ENCODE results near the gene SRD5A3.
A peak's percentile ranks its signal among the peaks of the same experiment; 100 is the strongest.

The SRD5A3 gene

DNA sequence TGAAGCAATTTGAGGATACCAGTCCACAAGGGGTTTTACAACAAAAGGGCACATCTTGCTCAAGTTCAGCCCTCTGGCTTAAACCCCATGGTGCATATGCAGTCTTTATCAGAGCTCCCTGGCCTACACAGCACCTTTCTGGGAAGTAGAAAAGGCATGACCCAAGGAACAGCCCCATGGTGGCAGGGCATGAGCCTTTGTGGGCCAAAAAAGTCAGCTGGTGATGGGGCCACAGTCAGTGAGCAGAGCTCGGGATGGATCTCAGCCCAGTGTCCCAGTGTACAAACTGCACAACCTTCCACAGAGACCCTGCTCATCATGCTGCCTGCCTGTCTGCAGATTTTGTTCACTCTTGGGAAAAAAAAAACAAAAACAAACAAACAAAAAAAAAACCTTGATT, 27.4 kb downstream of the SRD5A3 start:
- no peak for DNase-seq (ENCODE audit: low read depth in 2 of 2)

DNA sequence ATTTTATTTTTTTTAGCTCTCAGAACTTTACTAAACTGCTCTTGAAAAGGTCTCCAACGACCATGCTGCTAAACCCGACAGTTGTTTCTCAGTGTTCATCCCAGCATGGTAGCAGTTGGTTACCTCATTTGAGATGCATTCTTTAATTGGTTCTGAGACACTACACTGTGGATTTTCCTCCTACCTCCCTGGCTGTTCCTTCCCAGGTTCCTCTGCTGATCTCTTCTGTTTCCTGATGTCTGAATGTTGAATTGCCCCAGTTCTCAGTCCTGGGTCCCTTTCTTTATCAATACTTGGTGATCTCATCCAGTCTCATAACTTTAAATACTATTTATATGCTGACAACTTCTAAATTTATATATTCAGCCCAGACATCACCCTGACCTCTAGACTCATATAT, 30.7 kb downstream of the SRD5A3 start:
- no peak for DNase-seq (ENCODE audit: low read depth in 2 of 2)

DNA sequence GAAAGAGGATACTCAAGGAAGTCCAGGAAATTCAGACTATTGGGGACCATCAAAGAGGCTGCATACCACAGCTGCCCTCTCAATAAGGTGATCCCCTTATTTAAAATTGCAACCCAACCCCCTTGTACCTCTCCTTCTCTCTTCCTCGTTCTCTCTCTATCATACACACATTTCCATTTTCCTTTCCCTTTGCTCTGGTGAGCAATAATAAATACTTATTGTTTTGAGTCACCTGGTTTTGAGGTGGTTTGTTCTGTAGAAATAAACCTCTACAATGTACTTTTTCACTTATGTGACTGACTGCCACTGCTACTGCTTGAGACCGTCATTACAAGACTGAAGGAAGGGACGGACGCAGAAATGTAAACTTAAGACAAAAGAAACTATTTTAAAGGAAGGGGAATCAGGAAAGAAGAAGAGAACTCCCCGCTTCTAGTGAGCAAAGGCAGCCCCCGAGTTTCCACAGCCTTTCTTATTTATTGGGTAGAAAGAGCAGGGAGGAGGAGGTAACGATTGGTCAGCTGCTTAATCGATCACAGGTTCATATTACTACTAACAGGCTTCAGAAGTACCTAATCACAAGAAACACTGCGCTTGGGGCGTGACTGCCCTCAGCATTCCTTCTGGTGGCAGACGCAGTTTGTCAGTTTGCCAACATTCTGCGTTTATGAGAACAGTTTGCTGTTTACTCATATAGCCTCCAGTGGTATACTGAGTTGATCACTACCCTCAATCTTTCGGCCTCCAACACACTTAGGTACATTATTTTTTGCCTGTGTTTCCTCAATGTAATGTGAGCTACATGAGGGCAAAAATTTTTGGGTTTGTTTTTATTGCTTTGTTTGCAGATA, 32.8 kb downstream of the SRD5A3 start:
- no peak for DNase-seq (ENCODE audit: low read depth in 2 of 2)

GRCh38 chr4:55380576-55380975, 34.5 kb downstream of the SRD5A3 start:
- DNase-seq (ENCODE audit: low read depth in 2 of 2), result no peak

DNA sequence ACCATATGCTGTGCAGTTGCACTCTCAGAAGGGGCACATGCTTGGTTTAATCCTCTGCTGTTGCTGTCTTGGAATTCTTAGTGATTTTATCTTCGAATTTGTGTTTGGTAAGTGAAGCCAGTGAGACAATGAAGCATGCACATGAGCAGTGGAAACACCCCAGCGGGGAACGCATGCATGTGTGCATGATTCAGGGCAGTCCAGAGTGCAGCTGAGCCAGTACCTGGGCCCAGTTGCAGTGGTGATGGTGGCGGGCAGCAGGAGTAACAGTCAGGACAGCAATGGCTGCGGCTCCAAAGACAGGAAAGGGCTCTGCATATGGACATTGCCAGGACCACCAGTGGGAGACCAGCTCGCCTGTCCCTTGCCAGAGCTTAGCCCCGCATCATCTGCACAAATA, 35.5 kb downstream of the SRD5A3 start:
- DNase-seq (ENCODE audit: low read depth in 2 of 2), result no peak

DNA sequence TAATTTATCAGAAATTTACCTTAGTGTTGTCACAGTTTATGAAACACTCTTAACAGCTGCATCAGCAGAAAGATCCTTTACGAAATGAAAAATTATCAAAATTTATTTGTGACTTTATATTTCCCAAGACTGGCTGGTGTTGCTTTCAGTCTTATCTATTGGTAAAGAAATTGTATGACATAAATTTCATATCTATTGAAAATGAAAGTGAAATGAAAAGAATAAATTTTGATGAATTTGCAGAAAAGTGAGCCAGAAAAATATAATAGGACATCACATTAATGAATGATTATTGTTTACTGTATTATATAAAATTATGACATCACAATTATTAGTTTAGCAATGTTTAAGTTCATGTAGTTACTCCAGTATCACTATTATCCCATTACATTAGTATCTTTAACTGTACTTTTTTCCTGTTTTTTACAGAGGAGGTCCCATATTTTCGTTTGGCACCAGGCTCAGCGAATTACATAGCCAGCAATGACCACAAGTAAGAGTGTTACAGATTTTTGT, 36.5 kb downstream of the SRD5A3 start:
- no peak for DNase-seq (ENCODE audit: low read depth in 2 of 2)

DNA sequence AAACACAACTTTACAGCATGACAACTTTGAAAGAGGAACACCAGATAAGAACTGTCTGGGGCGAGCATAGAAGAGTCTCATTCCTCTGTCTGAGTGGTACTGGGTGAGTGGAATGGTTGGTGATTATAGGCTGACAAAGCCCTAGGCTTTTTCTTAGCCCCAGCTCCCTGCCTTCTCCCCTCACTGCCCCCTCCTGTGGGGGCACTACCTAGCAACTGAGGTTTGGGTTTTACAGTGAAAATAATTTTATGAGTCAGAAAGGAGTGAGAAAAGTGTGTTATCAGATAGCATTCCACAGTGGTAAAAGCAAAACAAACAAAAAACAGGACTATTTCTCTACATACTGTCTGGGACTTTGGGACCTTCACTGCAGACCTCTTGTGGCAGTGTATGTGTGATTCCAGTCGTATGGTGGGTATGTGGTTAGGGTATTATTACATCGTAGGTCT, 39.2 kb downstream of the SRD5A3 start:
- DNase-seq (ENCODE audit: low read depth in 2 of 2), result no peak

GRCh38 chr4:55386073-55386472, 40.0 kb downstream of the SRD5A3 start:
- DNase-seq (ENCODE audit: low read depth in 2 of 2), result no peak

DNA sequence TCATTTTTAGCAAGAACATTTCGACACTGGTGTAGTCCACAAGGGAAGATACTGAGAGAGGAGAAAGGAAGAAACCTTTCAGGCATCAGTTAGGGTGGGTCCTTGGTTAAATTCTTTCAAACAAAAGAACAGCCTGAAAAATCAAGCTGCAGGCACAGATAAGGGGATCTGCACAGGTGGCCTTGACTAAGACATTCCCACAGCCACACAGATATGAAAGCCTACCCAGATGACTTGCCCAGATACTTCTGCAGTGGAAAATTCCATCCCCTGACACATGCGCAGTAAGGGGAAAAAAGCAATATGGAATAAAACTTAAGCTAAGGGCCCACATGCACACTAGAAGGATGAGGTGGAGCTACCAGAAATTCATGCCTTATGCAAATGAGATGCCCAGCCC, 40.8 kb downstream of the SRD5A3 start:
- DNase-seq (ENCODE audit: low read depth in 2 of 2), result no peak

- DNase-seq (ENCODE audit: low read depth in 2 of 2), result no peak
These were observed 47.6 kb downstream of the SRD5A3 start for GRCh38 chr4:55393461-55394320.

GRCh38 chr4:55395218-55395528, 49.1 kb downstream of the SRD5A3 start:
- no peak for DNase-seq (ENCODE audit: low read depth in 2 of 2)

DNA sequence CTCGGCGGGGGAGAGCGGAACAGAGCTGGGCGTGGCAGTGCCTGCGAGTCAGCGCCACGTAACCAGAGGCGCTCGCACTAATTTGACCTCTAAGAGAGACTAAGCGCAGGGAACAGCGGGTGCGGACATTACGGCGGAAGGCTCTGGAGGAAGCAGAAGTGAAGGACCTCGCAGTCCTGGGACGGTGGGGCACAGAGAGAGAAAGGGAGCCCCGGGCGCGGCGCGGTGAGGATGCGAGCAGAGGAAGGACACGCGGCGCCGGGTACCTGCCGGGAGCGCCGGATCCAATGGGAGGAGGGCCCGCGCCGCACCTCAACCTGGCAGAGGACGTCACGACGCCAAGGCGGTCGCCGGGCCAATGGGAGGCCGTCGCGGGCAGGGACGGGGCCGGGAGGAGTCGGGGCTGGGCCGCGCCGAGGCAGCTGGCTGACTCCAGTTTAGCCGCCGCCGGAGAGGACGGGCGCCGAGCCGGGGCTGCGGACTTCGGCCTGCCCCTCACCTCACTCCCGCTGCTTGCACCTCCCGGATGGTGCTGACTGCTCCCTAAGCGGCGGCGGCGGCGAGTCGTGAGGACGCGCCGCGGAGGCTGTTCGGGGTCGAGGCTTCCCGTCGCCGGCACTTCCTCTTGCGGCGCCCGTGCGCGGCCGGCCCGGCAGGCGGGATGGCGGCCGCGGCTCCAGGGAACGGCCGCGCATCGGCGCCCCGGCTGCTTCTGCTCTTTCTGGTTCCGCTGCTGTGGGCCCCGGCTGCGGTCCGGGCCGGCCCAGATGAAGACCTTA, 49.7 kb downstream of the SRD5A3 start, which contains the start of gene TMEM165:
Gene TMEM165 (plus strand): TSS at position 429 of the 779 bp plus-strand sequence. CDS start 233 bp downstream, at position 662.
- DNase-seq (ENCODE audit: low read depth in 2 of 2), result peak; percentile 78 to 80

DNA sequence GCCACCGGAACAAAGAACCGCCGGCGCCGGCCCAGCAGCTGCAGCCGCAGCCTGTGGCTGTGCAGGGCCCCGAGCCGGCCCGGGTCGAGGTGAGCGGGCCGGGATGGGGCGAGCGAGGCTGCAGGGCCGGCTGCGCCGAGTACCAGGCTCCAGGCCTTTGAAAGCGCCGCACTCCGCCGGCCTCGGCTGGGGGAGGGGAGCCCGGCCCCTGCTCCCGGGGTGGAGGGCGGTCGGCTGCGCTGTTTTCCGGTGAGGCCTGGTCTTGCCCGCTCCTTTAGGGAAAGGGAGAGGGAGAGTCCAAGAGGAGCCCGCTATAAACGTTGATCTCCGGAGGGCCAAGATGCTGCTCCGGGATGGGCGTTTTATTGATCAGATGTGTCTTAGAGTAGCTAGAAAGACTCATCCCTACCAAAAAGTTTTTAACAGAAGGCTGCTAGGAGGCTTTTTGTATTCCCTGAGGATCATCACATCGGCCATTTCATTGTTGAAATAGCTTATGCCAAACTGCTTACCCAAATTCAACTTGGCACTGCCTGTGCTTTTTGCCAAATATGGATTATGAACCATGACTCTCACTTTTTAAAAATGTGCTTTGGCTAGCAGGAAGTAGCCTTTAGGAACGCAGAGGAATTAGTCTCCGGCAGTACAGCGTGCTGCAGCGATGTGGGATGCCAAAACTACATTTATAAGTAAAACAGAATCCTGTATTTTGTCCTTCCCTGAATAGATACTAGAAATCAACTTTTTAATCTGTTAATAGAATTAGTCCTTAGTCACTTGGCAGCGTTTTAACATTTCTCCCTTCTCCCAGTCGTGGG, 50.5 kb downstream of the SRD5A3 start:
- DNase-seq (ENCODE audit: low read depth in 2 of 2), result no peak

DNA sequence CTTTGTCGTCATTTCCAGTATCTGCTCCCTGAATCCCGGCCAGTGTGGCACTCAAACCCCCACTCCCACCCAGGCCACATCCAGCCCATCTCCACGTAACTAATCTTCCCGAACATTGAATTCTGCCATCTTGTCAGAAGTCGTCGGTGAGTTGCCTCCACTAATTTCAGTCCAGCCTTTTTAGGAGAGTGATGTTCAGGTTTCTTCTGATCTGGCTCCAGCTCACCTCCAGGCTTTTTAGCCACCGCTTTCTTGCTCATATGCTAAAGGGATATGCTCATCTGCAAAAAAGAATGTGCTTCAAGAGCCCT, 51.0 kb downstream of the SRD5A3 start:
- DNase-seq (ENCODE audit: low read depth in 2 of 2), result no peak

DNA sequence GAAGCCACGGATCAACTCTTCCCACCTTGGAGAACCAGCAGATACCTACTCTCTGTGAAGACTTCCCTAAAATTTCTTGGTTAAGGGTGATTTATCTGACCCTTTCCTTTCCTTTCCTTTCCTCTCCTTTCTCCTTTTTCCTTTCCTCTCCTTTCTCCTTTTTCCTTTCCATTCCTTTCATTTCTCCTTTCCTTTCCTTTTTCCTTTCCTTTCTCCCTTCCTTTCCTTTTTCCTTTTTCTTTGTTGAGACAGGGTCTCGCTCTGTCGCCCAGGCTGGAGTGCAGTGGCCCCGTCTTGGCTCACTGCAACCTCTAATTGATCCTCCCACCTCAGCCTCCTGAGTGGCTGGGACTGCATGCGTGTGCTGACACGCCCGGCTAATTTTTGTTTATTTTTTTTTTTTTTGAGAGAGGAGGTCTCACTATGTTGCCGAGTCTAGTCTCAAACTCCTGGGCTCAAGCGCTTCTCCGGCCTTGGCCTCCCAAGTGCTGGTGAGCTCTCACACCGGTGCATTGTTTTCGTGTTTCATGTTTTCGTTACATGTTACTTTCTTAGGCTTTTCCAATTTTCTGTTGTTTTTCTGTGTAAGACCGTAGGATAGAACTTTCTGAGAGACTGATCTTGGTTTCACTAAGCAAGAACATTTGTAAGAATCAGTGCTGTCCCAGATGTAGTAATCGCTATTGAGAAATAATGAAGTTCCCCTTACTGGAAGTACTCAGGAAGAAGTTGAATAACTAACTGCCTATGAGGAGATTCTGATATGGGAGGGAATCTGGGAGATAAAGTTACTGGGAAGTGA, 51.7 kb downstream of the SRD5A3 start:
- DNase-seq (ENCODE audit: low read depth in 2 of 2), result no peak

DNA sequence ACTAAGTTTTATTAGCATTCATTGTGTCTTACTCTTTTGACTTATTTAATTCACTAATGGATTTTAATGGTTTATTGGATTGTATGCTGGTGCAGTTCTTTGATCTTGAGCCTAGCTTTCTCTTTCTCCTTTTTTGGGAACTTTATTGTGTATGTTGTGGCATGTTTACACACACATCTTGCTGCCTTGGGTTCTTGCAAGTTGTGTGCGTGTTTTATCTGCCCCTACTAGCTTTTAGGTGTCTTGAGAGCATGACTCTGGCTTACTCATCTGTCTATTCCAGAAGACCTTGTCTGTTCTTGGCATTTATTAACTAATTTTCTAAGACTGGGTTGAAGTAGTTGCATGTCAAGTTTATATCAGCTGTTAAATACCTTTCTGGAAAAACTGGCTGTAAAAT, 52.4 kb downstream of the SRD5A3 start:
- no peak for DNase-seq (ENCODE audit: low read depth in 2 of 2)

GRCh38 chr4:55398966-55399365, 52.9 kb downstream of the SRD5A3 start:
- no peak for DNase-seq (ENCODE audit: low read depth in 2 of 2)

GRCh38 chr4:55399581-55399980, 53.5 kb downstream of the SRD5A3 start:
- no peak for DNase-seq (ENCODE audit: low read depth in 2 of 2)

- no peak for DNase-seq (ENCODE audit: low read depth in 2 of 2)
These were observed 59.0 kb downstream of the SRD5A3 start for GRCh38 chr4:55405073-55405472.

- no peak for DNase-seq (ENCODE audit: low read depth in 2 of 2)
These were observed 60.5 kb downstream of the SRD5A3 start for GRCh38 chr4:55406545-55406944.
